ENCODE data around the gene FLCN.
"Not testable (repeated sequence)": the region's sequence is repeated elsewhere in the genome, so short reads cannot be mapped to it uniquely, and the experiment has no call there.

The FLCN gene

GRCh38 chr17:17186051-17186450 lies 50.9 kb downstream of the FLCN start:
- no peak overlapping the region for H3K4me2 ChIP-seq (ENCODE audit: low read length)
- H4K12ac ChIP-seq (ENCODE audit: low read depth, low read length) = no peak overlapping the region
- peak overlapping the region; percentile 80 for H3K27ac ChIP-seq (ENCODE audit: low read depth, low read length)
- H3K18ac ChIP-seq (ENCODE audit: low read length) = no peak overlapping the region
- peak overlapping the region; percentile 24 for H4K8ac ChIP-seq (ENCODE audit: low read depth, low read length)
- no peak overlapping the region for H3K23ac ChIP-seq (ENCODE audit: low read length)
- no peak overlapping the region for H2BK120ac ChIP-seq (ENCODE audit: insufficient read depth, low read length, poor library complexity)
- H3K9ac ChIP-seq (ENCODE audit: low read length) = no peak overlapping the region
- peaks cover 39 to 41% of the 10 kb centered on the region in 2 experiments for H3K4me1 ChIP-seq (ENCODE audit: control insufficient read depth in 1 of 2, insufficient read depth in 2 of 2, low read length in 2 of 2)
- no peak overlapping the region for H3K14ac ChIP-seq (ENCODE audit: low read length)
- no peak overlapping the region for H2BK5ac ChIP-seq (ENCODE audit: low read depth, low read length, poor library complexity)
- H3K79me2 ChIP-seq (ENCODE audit: control insufficient read depth, insufficient read depth, low read length, poor library complexity) = peaks cover 2% of the 10 kb centered on the region
- peak; percentile 80 to 88 for DNase-seq
- H3K4me3 ChIP-seq (ENCODE audit: low read depth, low read length) = no peak overlapping the region
- H2BK12ac ChIP-seq (ENCODE audit: low read length) = peak overlapping the region; percentile 18
- H3K27me3 ChIP-seq (ENCODE audit: insufficient read depth, low read length) = no peaks in the 10 kb centered on the region
- no peak overlapping the region for H2AFZ ChIP-seq (ENCODE audit: insufficient read depth, low read length, poor library complexity)
- H3K79me1 ChIP-seq (ENCODE audit: low read length) = peaks cover 30% of the 10 kb centered on the region
- no peak overlapping the region for H2AK5ac ChIP-seq (ENCODE audit: low read length)
- peaks cover 34 to 43% of the 10 kb centered on the region in 2 experiments for H3K36me3 ChIP-seq (ENCODE audit: control insufficient read depth in 1 of 2, insufficient read depth in 2 of 2, low read length in 2 of 2)
- no CpG with 5 or more reads among the region's 3 CpGs for WGBS (ENCODE audit: extremely low coverage, insufficient coverage, insufficient read length)
- no peaks in the 10 kb centered on the region for H3K9me3 ChIP-seq (ENCODE audit: insufficient read depth, low read depth, low read length)
- no peak overlapping the region for H3K4ac ChIP-seq (ENCODE audit: low read depth, low read length)
- H4K91ac ChIP-seq (ENCODE audit: low read depth, low read length) = peak overlapping the region; percentile 84

GRCh38 chr17:17184985-17185757 lies 51.8 kb downstream of the FLCN start:
- H2AFZ ChIP-seq (ENCODE audit: insufficient read depth, low read length, poor library complexity); H3K18ac ChIP-seq (ENCODE audit: low read length); H3K14ac ChIP-seq (ENCODE audit: low read length); H2BK120ac ChIP-seq (ENCODE audit: insufficient read depth, low read length, poor library complexity); H4K91ac ChIP-seq (ENCODE audit: low read depth, low read length); H3K27me3 ChIP-seq (ENCODE audit: insufficient read depth, low read length); H3K23ac ChIP-seq (ENCODE audit: low read length); H4K12ac ChIP-seq (ENCODE audit: low read depth, low read length); H3K4ac ChIP-seq (ENCODE audit: low read depth, low read length); H3K9ac ChIP-seq (ENCODE audit: low read length); H2AK5ac ChIP-seq (ENCODE audit: low read length); H3K4me3 ChIP-seq (ENCODE audit: low read depth, low read length); H3K4me2 ChIP-seq (ENCODE audit: low read length); H3K9me3 ChIP-seq (ENCODE audit: insufficient read depth, low read depth, low read length); H2BK12ac ChIP-seq (ENCODE audit: low read length); H2BK5ac ChIP-seq (ENCODE audit: low read depth, low read length, poor library complexity); H3K79me2 ChIP-seq (ENCODE audit: control insufficient read depth, insufficient read depth, low read length, poor library complexity); H4K8ac ChIP-seq (ENCODE audit: low read depth, low read length): not testable (repeated sequence)
- Histone ChIP-seq H3K27ac (ENCODE audit: low read depth, low read length) (peak overlapping the region; percentile 37), H3K4me1 (ENCODE audit: control insufficient read depth in 1 of 2, insufficient read depth in 2 of 2, low read length in 2 of 2) (peaks cover 34 to 37% of the 10 kb centered on the region in 2 experiments), H3K36me3 (ENCODE audit: control insufficient read depth in 1 of 2, insufficient read depth in 2 of 2, low read length in 2 of 2) (peaks cover 42 to 51% of the 10 kb centered on the region in 2 experiments), H3K79me1 (ENCODE audit: low read length) (peaks cover 25% of the 10 kb centered on the region)
- no CpG with 5 or more reads among the region's 13 CpGs for WGBS (ENCODE audit: extremely low coverage, insufficient coverage, insufficient read length)
- DNase-seq = peak; percentile 32 to 43

DNA sequence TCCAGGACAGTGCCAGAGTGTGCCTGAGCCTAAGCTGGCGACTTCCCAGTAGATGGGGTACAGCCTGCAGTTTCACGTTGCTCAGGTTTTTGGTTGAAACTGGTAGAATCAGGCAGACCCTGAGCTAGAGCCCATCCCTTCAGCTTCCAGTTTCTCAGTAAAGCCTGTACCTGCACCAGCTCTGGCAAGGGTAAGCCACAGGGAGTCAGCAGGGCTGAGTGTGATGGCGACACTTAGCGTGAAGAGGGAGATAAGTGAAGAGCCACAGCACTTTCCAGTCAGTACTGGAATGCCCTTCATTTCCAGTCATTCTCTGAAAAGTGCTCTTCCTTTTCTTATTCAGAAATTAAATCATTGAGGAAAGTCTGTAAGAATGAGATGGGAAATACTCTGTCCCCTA lies 53.2 kb downstream of the FLCN start:
- Histone ChIP-seq H3K4ac (ENCODE audit: low read depth, low read length) (no peak overlapping the region), H3K14ac (ENCODE audit: low read length) (no peak overlapping the region), H4K91ac (ENCODE audit: low read depth, low read length) (no peak overlapping the region)

GRCh38 chr17:17182598-17183136 lies 54.3 kb downstream of the FLCN start:
- no peak overlapping the region for H2BK120ac ChIP-seq (ENCODE audit: insufficient read depth, low read length, poor library complexity)
- peaks cover 20 to 21% of the 10 kb centered on the region in 2 experiments for H3K4me1 ChIP-seq (ENCODE audit: control insufficient read depth in 1 of 2, insufficient read depth in 2 of 2, low read length in 2 of 2)
- DNase-seq = no peak
- H3K18ac ChIP-seq (ENCODE audit: low read length) = no peak overlapping the region
- no peak overlapping the region for H2BK12ac ChIP-seq (ENCODE audit: low read length)
- peaks cover 3% of the 10 kb centered on the region for H3K9me3 ChIP-seq (ENCODE audit: insufficient read depth, low read depth, low read length)
- H3K27me3 ChIP-seq (ENCODE audit: insufficient read depth, low read length) = no peaks in the 10 kb centered on the region
- H3K4me2 ChIP-seq (ENCODE audit: low read length) = no peak overlapping the region
- H3K9ac ChIP-seq (ENCODE audit: low read length) = no peak overlapping the region
- no peak overlapping the region for H2AFZ ChIP-seq (ENCODE audit: insufficient read depth, low read length, poor library complexity)
- peaks cover 11% of the 10 kb centered on the region for H3K79me1 ChIP-seq (ENCODE audit: low read length)
- H2AK5ac ChIP-seq (ENCODE audit: low read length) = no peak overlapping the region
- no peak overlapping the region for H4K8ac ChIP-seq (ENCODE audit: low read depth, low read length)
- H3K14ac ChIP-seq (ENCODE audit: low read length) = no peak overlapping the region
- H3K23ac ChIP-seq (ENCODE audit: low read length) = no peak overlapping the region
- H3K27ac ChIP-seq (ENCODE audit: low read depth, low read length) = no peak overlapping the region
- no peak overlapping the region for H2BK5ac ChIP-seq (ENCODE audit: low read depth, low read length, poor library complexity)
- H4K91ac ChIP-seq (ENCODE audit: low read depth, low read length) = no peak overlapping the region
- no peak overlapping the region for H3K4me3 ChIP-seq (ENCODE audit: low read depth, low read length)
- peaks cover 55 to 56% of the 10 kb centered on the region in 2 experiments for H3K36me3 ChIP-seq (ENCODE audit: control insufficient read depth in 1 of 2, insufficient read depth in 2 of 2, low read length in 2 of 2)
- peaks cover 2% of the 10 kb centered on the region for H3K79me2 ChIP-seq (ENCODE audit: control insufficient read depth, insufficient read depth, low read length, poor library complexity)
- no peak overlapping the region for H4K12ac ChIP-seq (ENCODE audit: low read depth, low read length)
- no peak overlapping the region for H3K4ac ChIP-seq (ENCODE audit: low read depth, low read length)
- WGBS (ENCODE audit: extremely low coverage, insufficient coverage, insufficient read length) = no CpG with 5 or more reads among the region's 6 CpGs

More for the DNA sequence above, 53.2 kb downstream of the FLCN start:
- Histone ChIP-seq H3K4me3 (ENCODE audit: low read depth, low read length) (no peak overlapping the region), H2BK120ac (ENCODE audit: insufficient read depth, low read length, poor library complexity) (no peak overlapping the region), H3K4me1 (ENCODE audit: control insufficient read depth in 1 of 2, insufficient read depth in 2 of 2, low read length in 2 of 2) (peaks cover 27 to 29% of the 10 kb centered on the region in 2 experiments), H3K79me1 (ENCODE audit: low read length) (peaks cover 18% of the 10 kb centered on the region), H3K36me3 (ENCODE audit: control insufficient read depth in 1 of 2, insufficient read depth in 2 of 2, low read length in 2 of 2) (peaks cover 52 to 55% of the 10 kb centered on the region in 2 experiments), H3K27ac (ENCODE audit: low read depth, low read length) (no peak overlapping the region), H4K8ac (ENCODE audit: low read depth, low read length) (no peak overlapping the region), H4K12ac (ENCODE audit: low read depth, low read length) (no peak overlapping the region), H3K9me3 (ENCODE audit: insufficient read depth, low read depth, low read length) (peaks cover 3% of the 10 kb centered on the region), H2AK5ac (ENCODE audit: low read length) (no peak overlapping the region), H3K79me2 (ENCODE audit: control insufficient read depth, insufficient read depth, low read length, poor library complexity) (peaks cover 2% of the 10 kb centered on the region), H2BK5ac (ENCODE audit: low read depth, low read length, poor library complexity) (no peak overlapping the region), H3K9ac (ENCODE audit: low read length) (no peak overlapping the region), H3K18ac (ENCODE audit: low read length) (no peak overlapping the region), H2BK12ac (ENCODE audit: low read length) (no peak overlapping the region), H3K23ac (ENCODE audit: low read length) (no peak overlapping the region), H3K4me2 (ENCODE audit: low read length) (no peak overlapping the region), H2AFZ (ENCODE audit: insufficient read depth, low read length, poor library complexity) (no peak overlapping the region), H3K27me3 (ENCODE audit: insufficient read depth, low read length) (no peaks in the 10 kb centered on the region)
- no peak for DNase-seq
- no CpG with 5 or more reads among the region's 4 CpGs for WGBS (ENCODE audit: extremely low coverage, insufficient coverage, insufficient read length)

All from trophoblast cell (in vitro differentiated cells and primary cell).